HepG2 (cell line): ENCODE results near the gene MED15. TPM values are rescaled to one million over a fixed set of nuclear protein-coding genes. Genes with fewer than 3 reads are reported as not detected.

ENCODE experiments used
- ATAC-seq: fragments of 200-7000 bp; cut with Tn5 transposase; 3 replicates; pipeline ENCODE4 v1.9.1; 2020; ENCODE audit warnings: mild to moderate bottlenecking, moderate library complexity
- BruUV-seq: library from RNA; stranded (reverse); fragments of 400-500 nt; replicated peaks from 2 replicates; lab custom pipeline; 2021; lab: Mats Ljungman, UMichigan
- CTCF ChIA-PET: fragments of 300-600 bp; formaldehyde crosslinking; extraction: SDS; loops from one replicate; lab custom pipeline; 2021; ENCODE audit warnings: low total read pairs, inconsistent platforms, low intra/inter-chr PET ratio; lab: Yijun Ruan, JAX
- POLR2A ChIA-PET: fragments of 350-600 bp; sonication (Branson Sonifier 250); formaldehyde crosslinking; loops from one replicate; lab custom pipeline; 2020; ENCODE audit warnings: antibody characterized with exemption, inconsistent platforms; lab: Yijun Ruan, JAX
- DNase-seq: peaks from one replicate; pipeline ENCODE4 v3.0.0-alpha.2; 2015; ENCODE audit warnings: low spot score
- FAIRE-seq: peaks from 3 replicates; lab custom pipeline; 2011; peaks lifted over from hg19 to GRCh38; lab: Jason Lieb, UNC
- H2AFZ ChIP-seq: one replicate; pipeline ENCODE4 v1.6.1; 2011; ENCODE audit warnings: low read length, inconsistent platforms
- H3K27ac ChIP-seq: fragments of 300-600 bp; 3 replicates; pipeline ENCODE4 v1.8.0; 2011; ENCODE audit warnings: mixed run types, mild to moderate bottlenecking, mixed read lengths, low read length, inconsistent platforms; ENCODE audit not compliant: insufficient read depth; ENCODE audit errors: extremely low read length
- H3K27me3 ChIP-seq, 2 experiments: fragments of 200-600 bp in 1 of 2; 2 replicates in 1 of 2; 3 replicates in 1 of 2; pipeline versions ENCODE4 v1.6.0 to v1.8.0; 2011; ENCODE audit warnings: low read length in 2 of 2, mild to moderate bottlenecking in 2 of 2, moderate library complexity in 2 of 2, inconsistent platforms in 1 of 2; ENCODE audit not compliant: insufficient read depth in 2 of 2, control insufficient read depth in 1 of 2
- H3K36me3 ChIP-seq, 2 experiments: fragments of 200-600 bp in 1 of 2; replicated peaks in 1 of 2; 2 replicates in 1 of 2; 3 replicates in 1 of 2; pipeline versions ENCODE4 v1.5.1 to v1.8.0; 2011; ENCODE audit warnings: low read length in 2 of 2, inconsistent platforms in 1 of 2; ENCODE audit not compliant: insufficient read depth in 2 of 2, control insufficient read depth in 1 of 2
- H3K4me1 ChIP-seq: 2 replicates; pipeline ENCODE4 v1.5.1; 2012; ENCODE audit warnings: low read length, inconsistent platforms; ENCODE audit not compliant: insufficient read depth
- H3K4me2 ChIP-seq: 2 replicates; pipeline ENCODE4 v1.6.0; 2011; ENCODE audit warnings: low read depth, low read length, inconsistent platforms
- H3K4me3 ChIP-seq, 3 experiments: fragments of 200-600 bp in 1 of 3; sonication (generic), shearing (Covaris generic) in 1 of 3; replicated peaks in 1 of 3; 2 replicates each; pipeline ENCODE4 v1.5.1; 2011 to 2016; ENCODE audit warnings: low read length in 3 of 3, inconsistent platforms in 2 of 3, low read depth in 2 of 3, mild to moderate bottlenecking in 2 of 3, control low read depth in 1 of 3, mixed read lengths in 1 of 3; ENCODE audit not compliant: insufficient read depth in 1 of 3
- H3K79me2 ChIP-seq: one replicate; pipeline ENCODE4 v1.6.1; 2011; ENCODE audit warnings: low read length, inconsistent platforms; ENCODE audit not compliant: insufficient read depth
- H3K9ac ChIP-seq: 2 replicates; pipeline ENCODE4 v1.6.0; 2011; ENCODE audit warnings: mild to moderate bottlenecking, low read depth, low read length, inconsistent platforms; ENCODE audit not compliant: insufficient read depth
- H3K9me3 ChIP-seq: 2 replicates; pipeline ENCODE4 v1.5.1; 2012; ENCODE audit warnings: mild to moderate bottlenecking, low read length
- H4K20me1 ChIP-seq: 2 replicates; pipeline ENCODE4 v1.6.0; 2011; ENCODE audit warnings: inconsistent platforms, mild to moderate bottlenecking, low read length, moderate library complexity; ENCODE audit not compliant: insufficient read depth
- EEA1 ChIP-seq: sonication (generic); formaldehyde crosslinking; IDR thresholded peaks from 2 replicates; pipeline ENCODE4 v1.5.1; 2020; ENCODE audit warnings: mild to moderate bottlenecking, missing genetic modification reagents, borderline replicate concordance
- IRX3 ChIP-seq: sonication (generic); formaldehyde crosslinking; IDR thresholded peaks from 2 replicates; pipeline ENCODE4 v1.8.1; 2023; ENCODE audit warnings: mild to moderate bottlenecking, low read depth, missing genetic modification reagents, borderline replicate concordance
- JUND ChIP-seq: sonication (generic); formaldehyde crosslinking; IDR thresholded peaks from 2 replicates; pipeline ENCODE4 v1.8.0; 2022; ENCODE audit warnings: mild to moderate bottlenecking, missing genetic modification reagents
- MEF2D ChIP-seq: sonication (generic); formaldehyde crosslinking; IDR thresholded peaks from 2 replicates; pipeline ENCODE4 v1.5.1; 2020; ENCODE audit warnings: mild to moderate bottlenecking, missing genetic modification reagents
- ZNF10 ChIP-seq: sonication (generic); formaldehyde crosslinking; IDR thresholded peaks from 2 replicates; pipeline ENCODE4 v1.4.0; 2020; ENCODE audit warnings: mild to moderate bottlenecking, low read depth, missing genetic modification reagents, borderline replicate concordance
- whole genome bisulfite sequencing: methylation state at CpG from one replicate; pipeline ENCODE4 v1.1.6; 2017; ENCODE audit warnings: low lambda C conversion rate; 5-methylcytosine and 5-hydroxymethylcytosine counted together
- in situ Hi-C: cut with HindIII; loops from 2 replicates; pipeline ENCODE4 v1.10.0; 2017; ENCODE audit warnings: low pct_unique_long_range_greater_than_20kb; ENCODE audit not compliant: extremely low pct_ligation_motif_present
- intact Hi-C: fragments of 100-400 bp; cut with micrococcal nuclease; formaldehyde crosslinking; loops from one replicate; pipeline ENCODE4 v1.10.0; 2022; ENCODE audit not compliant: unreplicated experiment
- polyA plus RNA-seq, 8 experiments: library from polyadenylated mRNA; depleted of rRNA in 3 of 8; stranded (reverse) in 7 of 8; unstranded in 1 of 8; fragments of >200 nt; fragmentation: Illumina TruSeq in 4 of 8; extraction: Trizol in 4 of 8; gene quantifications; 2 replicates each; pipeline versions ENCODE4 v1.2.1 to v1.2.3, GENCODE V29; 2011 to 2016; ENCODE audit warnings: low read depth in 4 of 8, missing spikeins in 1 of 8, mixed read lengths in 1 of 8; ENCODE audit not compliant: insufficient read depth in 1 of 8
- total RNA-seq, 5 experiments: library from RNA; depleted of rRNA; stranded (reverse); fragments of >200 nt; fragmentation: Illumina TruSeq; extraction: Trizol; gene quantifications; 2 replicates each; pipeline ENCODE4 v1.2.3, GENCODE V29; 2016; ENCODE audit warnings: low read depth in 1 of 5
- TF ChIP-seq, protein P1 (sequence below): sonication (generic); formaldehyde crosslinking; IDR thresholded peaks from 2 replicates; pipeline ENCODE4 v1.5.1; 2020; ENCODE audit warnings: missing genetic modification reagents, mild to moderate bottlenecking, borderline replicate concordance

Gene MED15
- total and polyA plus RNA-seq, 2 of the 13 experiments (the other 11 are each of a cell fraction or from before 2014, with no cell fraction given): 14.3 to 27.0 TPM

DNA sequence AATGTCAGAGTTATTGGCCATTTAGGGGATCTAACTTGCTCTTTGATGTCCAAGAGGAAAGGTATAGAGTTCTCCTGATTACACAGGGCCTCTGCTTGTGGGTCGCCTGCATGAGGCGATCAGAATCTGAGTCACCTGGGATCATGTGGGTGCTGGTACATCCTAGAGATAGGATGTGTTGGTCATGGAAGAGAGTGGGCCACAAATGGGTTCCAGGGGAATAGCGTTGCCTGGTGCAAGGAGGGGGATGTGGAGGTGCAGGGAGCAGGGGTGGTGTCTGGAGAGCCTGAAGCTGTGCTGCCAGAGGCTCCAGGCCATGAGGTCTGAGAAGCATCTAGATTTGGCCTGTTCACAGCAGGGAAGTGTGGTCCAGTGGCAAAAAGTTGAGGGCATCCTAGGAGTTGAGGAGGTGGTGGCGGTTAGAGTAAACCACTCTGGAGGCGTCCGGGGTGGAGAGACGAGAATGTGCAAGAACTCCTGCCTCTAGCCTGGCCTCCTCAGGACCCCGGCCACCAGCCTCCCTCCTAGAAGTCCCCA lies 92.8 kb downstream of the MED15 start:
- Histone ChIP-seq H4K20me1 (no peaks in the 10 kb centered on the region), H3K9me3 (no peaks in the 10 kb centered on the region), H3K27ac (no peak overlapping the region), H2AFZ (no peak overlapping the region), H3K36me3 (no peaks in the 10 kb centered on the region), H3K27me3 (peaks cover 0 to 26% of the 10 kb centered on the region in 2 experiments; a peak in 4 of 5 replicates), H3K4me2 (no peak overlapping the region), H3K4me3 (no peak overlapping the region), H3K79me2 (no peaks in the 10 kb centered on the region), H3K4me1 (peaks cover 10% of the 10 kb centered on the region), H3K9ac (no peak overlapping the region)
- 26% methylated on average over 8 of the region's 8 CpGs for WGBS
- no peak for ATAC-seq
- no TSS peak for BruUV-seq
- TF ChIP-seq JUND (CRISPR knock-in tag) (no peak), MEF2D (CRISPR knock-in tag) (no peak), ZNF10 (CRISPR knock-in tag) (no peak), EEA1 (CRISPR knock-in tag) (no peak), IRX3 (no peak)
- TF ChIP-seq, protein P1, sequence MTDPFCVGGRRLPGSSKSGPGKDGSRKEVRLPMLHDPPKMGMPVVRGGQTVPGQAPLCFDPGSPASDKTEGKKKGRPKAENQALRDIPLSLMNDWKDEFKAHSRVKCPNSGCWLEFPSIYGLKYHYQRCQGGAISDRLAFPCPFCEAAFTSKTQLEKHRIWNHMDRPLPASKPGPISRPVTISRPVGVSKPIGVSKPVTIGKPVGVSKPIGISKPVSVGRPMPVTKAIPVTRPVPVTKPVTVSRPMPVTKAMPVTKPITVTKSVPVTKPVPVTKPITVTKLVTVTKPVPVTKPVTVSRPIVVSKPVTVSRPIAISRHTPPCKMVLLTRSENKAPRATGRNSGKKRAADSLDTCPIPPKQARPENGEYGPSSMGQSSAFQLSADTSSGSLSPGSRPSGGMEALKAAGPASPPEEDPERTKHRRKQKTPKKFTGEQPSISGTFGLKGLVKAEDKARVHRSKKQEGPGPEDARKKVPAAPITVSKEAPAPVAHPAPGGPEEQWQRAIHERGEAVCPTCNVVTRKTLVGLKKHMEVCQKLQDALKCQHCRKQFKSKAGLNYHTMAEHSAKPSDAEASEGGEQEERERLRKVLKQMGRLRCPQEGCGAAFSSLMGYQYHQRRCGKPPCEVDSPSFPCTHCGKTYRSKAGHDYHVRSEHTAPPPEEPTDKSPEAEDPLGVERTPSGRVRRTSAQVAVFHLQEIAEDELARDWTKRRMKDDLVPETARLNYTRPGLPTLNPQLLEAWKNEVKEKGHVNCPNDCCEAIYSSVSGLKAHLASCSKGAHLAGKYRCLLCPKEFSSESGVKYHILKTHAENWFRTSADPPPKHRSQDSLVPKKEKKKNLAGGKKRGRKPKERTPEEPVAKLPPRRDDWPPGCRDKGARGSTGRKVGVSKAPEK (CRISPR knock-in tag): no peak
- intact Hi-C loops: no loop called here
- in situ Hi-C loops: no loop called here
- CTCF ChIA-PET: no interaction called here
- FAIRE-seq: no peak
- no peak for DNase-seq
- POLR2A ChIA-PET: interaction anchor here (0.7 kb wide), 1 partner anchor 103 kb away, joined by 3 read pairs; no protein-coding TSS in a partner anchor
